HG02840 (cell line): ENCODE results near the gene DAZAP1.

Experiments used
- ATAC-seq: cut with Tn5 transposase; IDR thresholded peaks from one replicate; pipeline ENCODE4 v1.9.1; 2021; ENCODE audit warnings: mild to moderate bottlenecking, moderate library complexity, moderate number of reproducible peaks; ENCODE audit not compliant: unreplicated experiment, low FRiP score

The DAZAP1 gene

GRCh38 chr19:1392939-1393530 lies 14.4 kb upstream of the DAZAP1 start:
- ATAC-seq = no peak

GRCh38 chr19:1393841-1394240 lies 13.5 kb upstream of the DAZAP1 start:
- no peak for ATAC-seq

GRCh38 chr19:1394252-1395193 lies 12.9 kb upstream of the DAZAP1 start:
- no peak for ATAC-seq

- ATAC-seq = no peak
These were observed 12.0 kb upstream of the DAZAP1 start for GRCh38 chr19:1395194-1396018.

- no peak for ATAC-seq
These were observed 11.2 kb upstream of the DAZAP1 start for GRCh38 chr19:1396019-1396767.

- ATAC-seq = no peak
These were observed 10.4 kb upstream of the DAZAP1 start for GRCh38 chr19:1396768-1397679.

GRCh38 chr19:1397838-1398237 lies 9.5 kb upstream of the DAZAP1 start:
- ATAC-seq = no peak

GRCh38 chr19:1399079-1399478 lies 8.3 kb upstream of the DAZAP1 start:
- ATAC-seq = no peak

- ATAC-seq = no peak
These were observed 7.6 kb upstream of the DAZAP1 start for GRCh38 chr19:1399745-1400144.

GRCh38 chr19:1400281-1401137 lies 6.9 kb upstream of the DAZAP1 start:
- ATAC-seq = no peak

- no peak for ATAC-seq
These were observed 6.1 kb upstream of the DAZAP1 start, which contains the start of gene GAMT for GRCh38 chr19:1401138-1401888. Gene GAMT, minus strand, starts transcription at chr19:1401542. Its CDS starts 66 bp downstream, at chr19:1401476.

GRCh38 chr19:1401889-1402217 lies 5.5 kb upstream of the DAZAP1 start:
- ATAC-seq = no peak

- ATAC-seq = no peak
These were observed 4.8 kb upstream of the DAZAP1 start for GRCh38 chr19:1402411-1403070.

GRCh38 chr19:1406774-1407527 lies 435 bp upstream of the DAZAP1 start:
- ATAC-seq = peak; percentile 73

- ATAC-seq = no peak
These were observed 1.2 kb downstream of the DAZAP1 start for GRCh38 chr19:1408300-1409203.
